Measurements from ENCODE around the gene ANKRD29. TPM values are rescaled to one million over a fixed set of nuclear protein-coding genes. Genes with fewer than 3 reads are reported as not detected.

The ANKRD29 gene
- total and polyA plus RNA-seq, 10 of the 15 experiments (the other 5 are each of a cell fraction or from before 2014, with no cell fraction given) = 0.53 to 9.2 (median 1.6) TPM

- no peak for TF ChIP-seq PML (IDR thresholded peaks at IDR 0.05; ENCODE audit: low read length)
- no peak for TF ChIP-seq FOXK2 (IDR thresholded peaks at IDR 0.05)
- TF ChIP-seq POLR2A (IDR thresholded peaks at IDR 0.05; ENCODE audit: low read depth, low read length) = no peak
- TF ChIP-seq ZNF622 (IDR thresholded peaks at IDR 0.05) = no peak
Observed at GRCh38 chr18:23668731-23669130, 6.0 kb upstream of the ANKRD29 start (continued).

DNA sequence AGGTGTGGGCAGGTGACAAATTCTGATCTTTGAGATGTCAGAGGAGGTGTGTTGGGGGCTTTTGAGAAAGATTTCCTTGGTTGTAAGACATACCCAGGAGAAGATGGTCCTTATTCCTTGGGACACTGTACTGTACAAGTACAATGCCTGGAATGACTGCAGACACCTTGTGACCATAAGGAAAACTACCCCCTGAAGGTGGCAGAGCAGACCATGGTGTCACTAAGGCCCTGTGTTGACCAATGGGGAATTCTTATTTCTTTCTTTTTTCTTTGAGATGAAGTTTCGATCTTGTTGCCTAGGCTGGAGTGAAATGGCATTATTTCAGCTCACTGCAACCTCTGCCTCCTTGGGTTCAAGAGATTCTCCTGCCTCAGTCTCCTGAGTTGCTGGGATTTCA, 4.4 kb upstream of the ANKRD29 start:
- H3K27me3 ChIP-seq (replicated peaks in 1 of 2; ENCODE audit: control insufficient read depth in 2 of 2, insufficient read depth in 2 of 2, low read length in 1 of 2) = peaks cover 1 to 9% of the 10 kb centered on the region in 2 experiments; a peak in 2 of 4 replicates
- CTCF ChIA-PET = interaction anchor here (0.6 to 1.1 kb wide), 2 partner anchors 17 to 551 kb away, joined by 3 read pairs; no protein-coding TSS in a partner anchor
- no peak overlapping the region for H3K4me2 ChIP-seq (ENCODE audit: control insufficient read depth, insufficient read depth)
- BruUV-seq (replicated peaks) = no TSS peak
- no peaks in the 10 kb centered on the region for H3K9me3 ChIP-seq (replicated peaks; ENCODE audit: control insufficient read depth, insufficient read depth, low read length)
- H3K27ac ChIP-seq (ENCODE audit: control insufficient read depth, insufficient read depth) = no peak overlapping the region
- H4K20me1 ChIP-seq (ENCODE audit: control insufficient read depth, insufficient read depth) = no peaks in the 10 kb centered on the region
- POLR2A ChIA-PET = no interaction called here
- no peak overlapping the region for H3K9ac ChIP-seq (ENCODE audit: control insufficient read depth, insufficient read depth, low read length)
- peak; percentile 47 for ATAC-seq
- no peak for DNase-seq (ENCODE audit: low read depth, low spot score)
- H3K4me1 ChIP-seq (ENCODE audit: control insufficient read depth, insufficient read depth, low read length) = no peaks in the 10 kb centered on the region
- TF ChIP-seq SMC3 (IDR thresholded peaks at IDR 0.05; ENCODE audit: borderline replicate concordance, low read length) (peak; percentile 29; the same call in 1 of the 2 replicates), RB1 (IDR thresholded peaks at IDR 0.05; ENCODE audit: borderline replicate concordance) (no peak), EZH2 (IDR thresholded peaks at IDR 0.05; ENCODE audit: borderline replicate concordance, control insufficient read depth, low read depth, low read length) (no peak), RAD21 (IDR thresholded peaks at IDR 0.05; ENCODE audit: insufficient read depth, low read depth, low read length) (peak; percentile 57; the same call in 1 of the 2 replicates), IKZF2 (IDR thresholded peaks at IDR 0.05) (no peak)
- TF ChIP-seq, protein P1, sequence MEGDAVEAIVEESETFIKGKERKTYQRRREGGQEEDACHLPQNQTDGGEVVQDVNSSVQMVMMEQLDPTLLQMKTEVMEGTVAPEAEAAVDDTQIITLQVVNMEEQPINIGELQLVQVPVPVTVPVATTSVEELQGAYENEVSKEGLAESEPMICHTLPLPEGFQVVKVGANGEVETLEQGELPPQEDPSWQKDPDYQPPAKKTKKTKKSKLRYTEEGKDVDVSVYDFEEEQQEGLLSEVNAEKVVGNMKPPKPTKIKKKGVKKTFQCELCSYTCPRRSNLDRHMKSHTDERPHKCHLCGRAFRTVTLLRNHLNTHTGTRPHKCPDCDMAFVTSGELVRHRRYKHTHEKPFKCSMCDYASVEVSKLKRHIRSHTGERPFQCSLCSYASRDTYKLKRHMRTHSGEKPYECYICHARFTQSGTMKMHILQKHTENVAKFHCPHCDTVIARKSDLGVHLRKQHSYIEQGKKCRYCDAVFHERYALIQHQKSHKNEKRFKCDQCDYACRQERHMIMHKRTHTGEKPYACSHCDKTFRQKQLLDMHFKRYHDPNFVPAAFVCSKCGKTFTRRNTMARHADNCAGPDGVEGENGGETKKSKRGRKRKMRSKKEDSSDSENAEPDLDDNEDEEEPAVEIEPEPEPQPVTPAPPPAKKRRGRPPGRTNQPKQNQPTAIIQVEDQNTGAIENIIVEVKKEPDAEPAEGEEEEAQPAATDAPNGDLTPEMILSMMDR (IDR thresholded peaks at IDR 0.05 in 2 of 3, conservative IDR thresholded peaks at IDR 0.05 in 1 of 3; ENCODE audit: control insufficient read depth in 2 of 3, extremely low read depth in 1 of 3, insufficient read depth in 1 of 3, low read depth in 3 of 3, low read length in 3 of 3) = peak in 1 of 3 experiments; percentile 51; a peak in 2 of 6 replicates
- RAD21 ChIA-PET (ENCODE audit: unreplicated experiment) = no interaction called here
- no peak overlapping the region for H2AFZ ChIP-seq (ENCODE audit: control insufficient read depth, low read depth, low read length)
- intact Hi-C loops (cut with micrococcal nuclease; ENCODE audit: unreplicated experiment) = no loop called here
- in situ Hi-C loops (cut with MboI) = no loop called here
- H3K4me3 ChIP-seq = no peak overlapping the region
- no peaks in the 10 kb centered on the region for H3K79me2 ChIP-seq (ENCODE audit: control insufficient read depth, insufficient read depth, low read length)
- WGBS (ENCODE audit: insufficient coverage, insufficient replicate concordance, low lambda C conversion rate, missing lambda C conversion rate) = no CpG with 5 or more reads among the region's 1 CpG
- FAIRE-seq = no peak
- SMC1A ChIA-PET (ENCODE audit: uncharacterized antibody, unreplicated experiment) = interaction anchor here (1.0 to 1.5 kb wide), 2 partner anchors 47 to 64 kb away, joined by 3 read pairs; no protein-coding TSS in a partner anchor
- no peaks in the 10 kb centered on the region for H3K36me3 ChIP-seq (ENCODE audit: control insufficient read depth in 2 of 2, insufficient read depth in 2 of 2, low read length in 1 of 2)
